Esophagus muscularis mucosa (tissue), 4 donors: ENCODE results near the gene ESRRB. TPM values are rescaled to one million over a fixed set of nuclear protein-coding genes. Genes with fewer than 3 reads are reported as not detected.

ENCODE experiments used
- DNase-seq: peaks from one replicate; pipeline ENCODE4 v3.0.0-alpha.2; 2017; ENCODE audit errors: extremely low spot score
- H3K27ac ChIP-seq, 4 donors: fragments of 200-600 bp; sonication (generic); replicated peaks in 1 of 4; 1 replicate in 3 of 4; 2 replicates in 1 of 4; pipeline ENCODE4 v1.5.1; 2016 to 2019; ENCODE audit warnings: mild to moderate bottlenecking in 1 of 4
- H3K27me3 ChIP-seq, 4 donors: fragments of 200-600 bp; sonication (generic); one replicate each; pipeline versions ENCODE4 v1.5.1 to v1.6.0; 2016 to 2019
- H3K36me3 ChIP-seq, 4 donors: fragments of 200-600 bp; sonication (generic); one replicate each; pipeline ENCODE4 v1.5.1; 2016 to 2019
- H3K4me1 ChIP-seq, 4 donors: fragments of 200-600 bp; sonication (generic); one replicate each; pipeline ENCODE4 v1.5.1; 2016 to 2019
- H3K4me3 ChIP-seq, 4 donors: fragments of 200-600 bp; sonication (generic); 1 replicate in 2 of 4; 2 replicates in 2 of 4; pipeline ENCODE4 v1.5.1; 2016 to 2019; ENCODE audit warnings: mild to moderate bottlenecking in 4 of 4, moderate library complexity in 1 of 4
- H3K9me3 ChIP-seq, 4 donors: fragments of 200-600 bp; sonication (generic); 1 replicate in 3 of 4; 2 replicates in 1 of 4; pipeline ENCODE4 v1.5.1; 2016 to 2019
- EP300 ChIP-seq: sonication (generic); formaldehyde crosslinking; IDR thresholded peaks from one replicate; pipeline ENCODE4 v1.6.1; 2017; ENCODE audit warnings: antibody characterized with exemption
- POLR2A ChIP-seq: fragments of 450-650 bp; IDR thresholded peaks from one replicate; pipeline ENCODE4 v1.6.1; 2017; ENCODE audit warnings: antibody characterized with exemption, moderate library complexity, mild to moderate bottlenecking, low read depth
- POLR2AphosphoS5 ChIP-seq, 2 donors: sonication (generic); formaldehyde crosslinking; IDR thresholded peaks; one replicate each; pipeline ENCODE4 v1.6.1; 2017; ENCODE audit warnings: antibody characterized with exemption in 2 of 2
- WGBS: methylation state at CpG from one replicate; pipeline ENCODE4 v1.1.5; 2018; 5-methylcytosine and 5-hydroxymethylcytosine counted together
- intact Hi-C: fragments of 100-400 bp; cut with DNase I; formaldehyde crosslinking; loops from one replicate; pipeline ENCODE4 v1.15.1; 2023
- total RNA-seq, 4 donors: library from RNA; depleted of rRNA; stranded (reverse); fragments of >200 nt; gene quantifications; one replicate each; pipeline versions ENCODE4 v1.1.0 to v1.2.1, GENCODE V29; 2016
- TF ChIP-seq, protein P1 (sequence below), 3 experiments: fragments of 200-600 bp in 2 of 3; fragments of 450-650 bp in 1 of 3; sonication (generic) in 2 of 3; IDR thresholded peaks; one replicate each; pipeline ENCODE4 v1.5.1; 2017 to 2019; ENCODE audit warnings: antibody characterized with exemption in 3 of 3, mild to moderate bottlenecking in 2 of 3, moderate library complexity in 1 of 3

The ESRRB gene
- total RNA-seq, 4 donors from 2014 or later, result 0.17 to 0.26 TPM; not detected in 2

- peaks cover 0 to 6% (median 3%) of the 10 kb centered on the region in 4 donors for H3K4me1 ChIP-seq
- H3K27me3 ChIP-seq, result peaks cover 0 to 25% (median 4%) of the 10 kb centered on the region in 4 donors
- H3K4me3 ChIP-seq, result no peak overlapping the region
- TF ChIP-seq EP300 (no peak), POLR2AphosphoS5 (IDR thresholded peaks at IDR 0.05) (no peak), POLR2A (no peak)
- TF ChIP-seq, protein P1, sequence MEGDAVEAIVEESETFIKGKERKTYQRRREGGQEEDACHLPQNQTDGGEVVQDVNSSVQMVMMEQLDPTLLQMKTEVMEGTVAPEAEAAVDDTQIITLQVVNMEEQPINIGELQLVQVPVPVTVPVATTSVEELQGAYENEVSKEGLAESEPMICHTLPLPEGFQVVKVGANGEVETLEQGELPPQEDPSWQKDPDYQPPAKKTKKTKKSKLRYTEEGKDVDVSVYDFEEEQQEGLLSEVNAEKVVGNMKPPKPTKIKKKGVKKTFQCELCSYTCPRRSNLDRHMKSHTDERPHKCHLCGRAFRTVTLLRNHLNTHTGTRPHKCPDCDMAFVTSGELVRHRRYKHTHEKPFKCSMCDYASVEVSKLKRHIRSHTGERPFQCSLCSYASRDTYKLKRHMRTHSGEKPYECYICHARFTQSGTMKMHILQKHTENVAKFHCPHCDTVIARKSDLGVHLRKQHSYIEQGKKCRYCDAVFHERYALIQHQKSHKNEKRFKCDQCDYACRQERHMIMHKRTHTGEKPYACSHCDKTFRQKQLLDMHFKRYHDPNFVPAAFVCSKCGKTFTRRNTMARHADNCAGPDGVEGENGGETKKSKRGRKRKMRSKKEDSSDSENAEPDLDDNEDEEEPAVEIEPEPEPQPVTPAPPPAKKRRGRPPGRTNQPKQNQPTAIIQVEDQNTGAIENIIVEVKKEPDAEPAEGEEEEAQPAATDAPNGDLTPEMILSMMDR (IDR thresholded peaks at IDR 0.05), result no peak
- whole genome bisulfite sequencing, result 73% methylated on average over 11 of the region's 11 CpGs
- intact Hi-C loops, result no loop called here
- no peak for DNase-seq
- no peak overlapping the region for H3K27ac ChIP-seq
- no peaks in the 10 kb centered on the region for H3K36me3 ChIP-seq
- no peaks in the 10 kb centered on the region for H3K9me3 ChIP-seq
Measured at GRCh38 chr14:76334316-76334715, 41.6 kb upstream of the ESRRB start.

DNA sequence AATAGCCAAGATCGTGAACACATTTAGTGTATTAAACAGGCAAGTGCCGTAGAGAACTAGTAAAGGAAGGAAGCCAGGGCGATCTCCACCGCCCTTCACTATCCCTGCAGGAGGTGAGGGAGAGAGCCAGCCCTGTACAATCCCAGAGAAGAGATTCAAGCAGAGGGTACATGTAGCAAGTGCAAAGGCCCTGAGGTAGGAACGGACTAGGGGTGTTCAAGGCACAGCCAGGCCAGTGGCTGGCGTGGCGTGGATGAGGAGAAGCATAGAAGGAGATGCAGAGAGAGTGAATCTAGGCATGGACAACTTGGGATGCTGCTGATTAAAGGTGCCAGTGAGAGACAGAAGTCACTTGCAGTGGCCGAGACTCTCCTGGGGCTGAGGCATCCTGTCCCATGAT lies 39.1 kb upstream of the ESRRB start:
- H3K4me1 ChIP-seq, result no peaks in the 10 kb centered on the region
- no peak overlapping the region for H3K27ac ChIP-seq
- DNase-seq, result no peak
- no peak overlapping the region for H3K4me3 ChIP-seq
- no peaks in the 10 kb centered on the region for H3K36me3 ChIP-seq
- H3K9me3 ChIP-seq, result no peaks in the 10 kb centered on the region
- intact Hi-C loops, result no loop called here
- H3K27me3 ChIP-seq, result peaks cover 0 to 10% (median 0%) of the 10 kb centered on the region in 4 donors
- 73% methylated on average over 8 of the region's 8 CpGs for WGBS
- TF ChIP-seq, protein P1 (IDR thresholded peaks at IDR 0.05), result no peak
- TF ChIP-seq POLR2AphosphoS5 (IDR thresholded peaks at IDR 0.05) (no peak), EP300 (no peak), POLR2A (no peak)

DNA sequence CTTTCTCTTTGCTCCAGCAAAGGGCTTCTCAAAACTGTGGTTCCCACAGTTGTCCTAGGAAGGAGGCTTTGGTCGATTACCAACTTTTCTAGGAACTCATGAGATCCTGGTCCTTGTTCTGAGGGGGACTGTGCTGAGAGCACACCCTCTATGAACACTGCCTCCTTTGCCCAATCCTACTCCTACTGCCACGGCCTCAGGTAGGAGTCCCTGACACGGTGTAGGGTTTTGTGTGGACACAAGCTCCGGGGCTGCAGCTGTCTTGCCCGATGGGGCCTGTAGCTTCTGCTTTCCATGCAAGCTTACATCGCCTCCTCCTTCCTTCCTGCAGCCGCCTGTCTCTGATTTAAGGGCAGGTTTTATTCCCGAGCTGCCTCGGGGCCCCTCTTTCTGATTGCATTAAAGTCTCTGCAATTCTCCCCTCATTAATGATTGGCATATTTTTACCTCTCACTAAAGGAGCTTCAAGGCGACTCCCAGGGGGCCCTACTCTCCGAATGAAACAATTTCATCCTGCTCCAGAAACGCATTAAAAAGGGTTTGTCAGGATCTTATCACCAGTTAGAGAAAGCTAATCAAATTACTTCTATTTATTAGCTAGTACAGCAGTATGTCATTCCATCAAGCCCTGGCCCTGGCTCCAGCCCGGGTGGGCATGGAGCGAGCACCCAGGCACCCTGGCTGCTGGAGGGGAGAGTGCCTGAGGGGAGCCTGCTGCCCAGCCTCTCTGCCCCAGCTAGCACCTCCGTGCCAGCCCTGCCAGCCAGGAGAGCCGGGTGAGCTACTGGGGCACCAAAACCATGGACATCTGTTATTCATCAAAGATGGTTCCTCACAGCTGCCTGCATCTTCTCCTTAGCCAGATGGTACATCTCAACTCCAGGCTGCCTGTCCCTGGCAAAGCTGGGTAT lies 38.0 kb upstream of the ESRRB start:
- intact Hi-C loops, result no loop called here
- no peaks in the 10 kb centered on the region for H3K4me1 ChIP-seq
- no peaks in the 10 kb centered on the region for H3K36me3 ChIP-seq
- H3K4me3 ChIP-seq, result no peak overlapping the region
- no peak for TF ChIP-seq POLR2AphosphoS5 (IDR thresholded peaks at IDR 0.05)
- no peak for TF ChIP-seq EP300
- TF ChIP-seq, protein P1 (IDR thresholded peaks at IDR 0.05), result no peak
- TF ChIP-seq POLR2A, result no peak
- H3K27me3 ChIP-seq, result peaks cover 0 to 10% (median 0%) of the 10 kb centered on the region in 4 donors
- no peak for DNase-seq
- no peak overlapping the region for H3K27ac ChIP-seq
- no peaks in the 10 kb centered on the region for H3K9me3 ChIP-seq
- WGBS, result 67% methylated on average over 16 of the region's 16 CpGs

GRCh38 chr14:76339728-76340615 lies 36.0 kb upstream of the ESRRB start:
- H3K27me3 ChIP-seq, result peaks cover 0 to 10% (median 0%) of the 10 kb centered on the region in 4 donors
- no peak for DNase-seq
- no peak overlapping the region for H3K4me3 ChIP-seq
- TF ChIP-seq, protein P1 (IDR thresholded peaks at IDR 0.05), result no peak
- TF ChIP-seq POLR2A, result no peak
- TF ChIP-seq EP300, result no peak
- no peak for TF ChIP-seq POLR2AphosphoS5 (IDR thresholded peaks at IDR 0.05)
- H3K36me3 ChIP-seq, result no peaks in the 10 kb centered on the region
- 77% methylated on average over 22 of the region's 24 CpGs for WGBS
- no peaks in the 10 kb centered on the region for H3K4me1 ChIP-seq
- intact Hi-C loops, result no loop called here
- peaks cover 0 to 7% (median 3%) of the 10 kb centered on the region in 4 donors for H3K9me3 ChIP-seq
- no peak overlapping the region for H3K27ac ChIP-seq
